ENCODE results near the gene APOO.

The APOO gene

GRCh38 chrX:23813808-23814207 is 93.9 kb downstream of the APOO start:
- no peak for DNase-seq

GRCh38 chrX:23811656-23812055 is 96.1 kb downstream of the APOO start:
- no peak for DNase-seq

GRCh38 chrX:23811108-23811651 is 96.6 kb downstream of the APOO start:
- DNase-seq: no peak

- no peak for DNase-seq
Measured at GRCh38 chrX:23810279-23810678, 97.5 kb downstream of the APOO start.

- DNase-seq: no peak
Measured at GRCh38 chrX:23805389-23805788, 102.3 kb downstream of the APOO start.

GRCh38 chrX:23804578-23804977 is 103.2 kb downstream of the APOO start:
- DNase-seq: no peak

- DNase-seq: no peak
Measured at GRCh38 chrX:23803931-23804381, 103.8 kb downstream of the APOO start.

GRCh38 chrX:23802431-23802830 is 105.3 kb downstream of the APOO start:
- no peak for DNase-seq

GRCh38 chrX:23799469-23800065 is 108.2 kb downstream of the APOO start:
- DNase-seq: no peak

- DNase-seq: no peak
Measured at GRCh38 chrX:23797371-23798128, 110.2 kb downstream of the APOO start.

- no peak for DNase-seq
Measured at GRCh38 chrX:23795221-23795620, 112.5 kb downstream of the APOO start.

- DNase-seq: no peak
Measured at GRCh38 chrX:23792861-23793553, 114.7 kb downstream of the APOO start.

- no peak for DNase-seq
Measured at GRCh38 chrX:23790155-23790497, 117.6 kb downstream of the APOO start.

GRCh38 chrX:23789386-23790154 is 118.2 kb downstream of the APOO start:
- DNase-seq: no peak

- DNase-seq: no peak
Measured at GRCh38 chrX:23788946-23789345, 118.8 kb downstream of the APOO start.

GRCh38 chrX:23788521-23788920 is 119.2 kb downstream of the APOO start:
- DNase-seq: no peak

- DNase-seq: no peak
Measured at GRCh38 chrX:23787745-23788118, 120.0 kb downstream of the APOO start.

- no peak for DNase-seq
Measured at GRCh38 chrX:23786268-23786815, 121.4 kb downstream of the APOO start.

- DNase-seq: no peak
Measured at GRCh38 chrX:23785580-23785979, 122.2 kb downstream of the APOO start.

- no peak for DNase-seq
Measured at GRCh38 chrX:23784470-23785331, 123.0 kb downstream of the APOO start.

- peak in 1 of 4 experiments; percentile 1 for DNase-seq
Measured at GRCh38 chrX:23783589-23784469, 123.9 kb downstream of the APOO start.

Data from activated CD4-positive, CD25-positive, alpha-beta regulatory T cell (primary cell).